Thymus (tissue), 11 donors: ENCODE data around the gene RNU5B-1. TPM values are rescaled to one million over a fixed set of nuclear protein-coding genes. Genes with fewer than 3 reads are reported as not detected.

ENCODE experiments used
- DNase-seq, 9 donors: peaks; one replicate each; pipeline ENCODE4 v3.0.0-alpha.2; 2013; ENCODE audit warnings: low spot score in 9 of 9, low read depth in 6 of 9, missing footprints in 1 of 9
- H3K27ac ChIP-seq, 2 donors: one replicate each; pipeline ENCODE4 v1.5.1; 2013; ENCODE audit warnings: control low read depth in 1 of 2, low read depth in 1 of 2, low read length in 1 of 2, mild to moderate bottlenecking in 1 of 2, moderate library complexity in 1 of 2
- H3K27me3 ChIP-seq, 2 donors: one replicate each; pipeline ENCODE4 v1.5.1; 2013; ENCODE audit warnings: low read length in 1 of 2; ENCODE audit not compliant: control insufficient read depth in 2 of 2, insufficient read depth in 1 of 2
- H3K36me3 ChIP-seq, 2 donors: one replicate each; pipeline ENCODE4 v1.5.1; 2013; ENCODE audit warnings: low read length in 1 of 2, mild to moderate bottlenecking in 1 of 2, moderate library complexity in 1 of 2; ENCODE audit not compliant: control insufficient read depth in 2 of 2, insufficient read depth in 2 of 2
- H3K4me1 ChIP-seq, 2 donors: one replicate each; pipeline ENCODE4 v1.5.1; 2013; ENCODE audit warnings: low read length in 2 of 2; ENCODE audit not compliant: control insufficient read depth in 2 of 2, insufficient read depth in 2 of 2
- H3K4me3 ChIP-seq, 2 donors: one replicate each; pipeline ENCODE4 v1.5.1; 2013; ENCODE audit warnings: low read length in 2 of 2, control low read depth in 1 of 2, mild to moderate bottlenecking in 1 of 2
- H3K9me3 ChIP-seq, 2 donors: one replicate each; pipeline ENCODE4 v1.5.1; 2013; ENCODE audit warnings: low read length in 1 of 2, mild to moderate bottlenecking in 1 of 2; ENCODE audit not compliant: control insufficient read depth in 2 of 2, insufficient read depth in 1 of 2
- WGBS: extraction: QIAGEN DNeasy Blood & Tissue Kit; methylation state at CpG from one replicate; pipeline ENCODE4 v1.1.7; 2013; 5-methylcytosine and 5-hydroxymethylcytosine counted together
- polyA plus RNA-seq: library from polyadenylated mRNA; stranded (reverse); fragments of 200-250 nt; gene quantifications from one replicate; pipeline ENCODE4 v1.2.3, GENCODE V29; 2013
- total RNA-seq: library from RNA; stranded (reverse); fragments of 120-200 nt; gene quantifications from one replicate; pipeline ENCODE4 v1.2.4, GENCODE V29; 2013
- donor health status: healthy.

The RNU5B-1 gene
- total and polyA plus RNA-seq, 2 donors: 2,123 TPM; not detected in 1

DNA sequence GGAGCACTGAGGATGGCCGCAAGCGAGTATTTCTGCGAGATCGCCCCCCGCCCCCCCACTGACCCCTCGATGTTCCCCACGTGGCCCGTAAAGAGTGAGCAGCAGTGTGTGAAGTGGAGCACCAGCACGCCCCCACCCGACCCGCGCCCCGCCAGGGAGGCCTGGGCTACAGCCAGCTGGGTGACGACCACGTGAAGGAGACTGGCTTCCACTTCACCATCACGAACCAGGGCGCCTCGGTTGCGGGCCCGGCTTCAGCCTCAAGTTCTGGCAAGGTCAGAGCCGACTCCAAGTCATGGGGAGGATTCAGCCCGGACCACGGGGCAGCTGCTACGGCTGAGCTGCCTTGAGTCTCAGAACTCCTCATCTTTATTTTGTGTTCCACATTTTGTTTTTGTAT, 2.4 kb upstream of the RNU5B-1 start:
- no peak overlapping the region for H3K4me3 ChIP-seq
- DNase-seq: no peak
- no peaks in the 10 kb centered on the region for H3K36me3 ChIP-seq
- 91% methylated on average over 24 of the region's 24 CpGs for WGBS
- peaks cover 0 to 9% of the 10 kb centered on the region in 2 donors for H3K9me3 ChIP-seq
- no peaks in the 10 kb centered on the region for H3K27me3 ChIP-seq
- peaks cover 4 to 34% of the 10 kb centered on the region in 2 donors for H3K4me1 ChIP-seq
- H3K27ac ChIP-seq: no peak overlapping the region

DNA sequence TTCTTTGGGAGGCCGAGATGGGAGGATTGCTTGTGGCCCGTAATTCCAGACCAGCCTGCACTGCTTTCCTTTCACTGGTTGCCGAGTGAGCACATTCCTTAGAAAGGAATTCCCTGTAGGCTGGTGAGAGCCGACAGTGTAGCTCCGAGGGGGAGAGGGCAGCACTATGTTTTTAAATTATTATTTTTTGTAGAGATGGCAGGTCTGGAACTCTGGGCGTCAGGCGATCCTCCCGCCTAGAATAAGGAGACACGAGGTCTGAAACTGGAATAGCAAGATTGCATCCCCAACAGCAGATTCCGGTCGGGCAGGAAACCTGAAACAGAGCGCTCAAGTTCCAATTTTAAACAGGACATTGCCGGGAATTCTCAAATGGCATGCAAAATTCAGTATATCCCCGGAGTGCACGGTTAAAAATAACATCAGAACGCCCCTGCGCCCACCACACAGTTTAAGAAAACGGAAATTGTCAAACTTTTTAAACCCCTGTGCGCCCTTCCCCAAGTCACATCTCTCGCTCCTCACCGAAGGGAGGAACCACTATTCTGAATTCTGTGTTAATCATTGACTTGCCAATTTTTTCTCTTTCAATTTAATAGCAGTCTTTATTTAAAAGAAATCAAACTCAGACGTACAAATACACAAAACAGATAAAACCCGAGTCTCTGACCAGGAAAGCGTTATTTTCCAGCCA, 643 bp upstream of the RNU5B-1 start:
- H3K4me3 ChIP-seq: peak overlapping the region; percentile 70 to 73
- 6% methylated on average over 24 of the region's 24 CpGs for WGBS
- H3K27ac ChIP-seq: peak overlapping the region; percentile 76 to 92
- H3K4me1 ChIP-seq: peaks cover 4 to 24% of the 10 kb centered on the region in 2 donors
- H3K36me3 ChIP-seq: no peaks in the 10 kb centered on the region
- H3K27me3 ChIP-seq: no peaks in the 10 kb centered on the region
- DNase-seq: no peak
- H3K9me3 ChIP-seq: peaks cover 0 to 5% of the 10 kb centered on the region in 2 donors

DNA sequence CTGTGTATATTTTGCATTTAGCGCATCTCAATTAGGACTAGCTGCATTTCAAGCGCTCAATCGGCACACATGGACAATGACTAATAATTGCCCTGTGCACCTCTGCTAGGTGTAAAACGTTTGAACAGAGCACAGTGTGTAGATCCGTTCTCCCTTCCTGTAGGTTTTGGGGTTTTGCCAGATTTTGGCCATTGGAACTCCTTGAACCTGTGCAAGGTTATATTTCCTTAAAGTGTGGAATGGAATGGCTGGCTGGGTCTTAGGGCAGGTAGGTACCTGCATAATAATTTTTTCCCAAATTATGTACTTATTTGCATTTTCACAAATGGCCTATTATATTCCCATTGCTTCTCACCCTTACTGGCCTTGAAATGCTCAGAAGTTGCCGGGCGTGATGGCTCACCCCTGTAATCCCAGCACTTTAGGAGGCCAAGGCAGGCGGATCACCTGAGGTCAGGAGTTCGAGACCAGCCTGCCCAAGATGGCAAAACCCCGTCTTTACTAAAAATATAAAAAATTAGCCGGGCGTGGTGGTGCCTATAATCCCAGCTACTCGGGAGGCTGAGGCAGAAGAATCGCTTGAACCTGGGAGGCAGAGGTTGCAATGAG, 777 bp downstream of the RNU5B-1 start:
- Histone ChIP-seq H3K9me3 (peaks cover 0 to 4% of the 10 kb centered on the region in 2 donors), H3K27ac (peak overlapping the region; percentile 92 to 94), H3K4me1 (peaks cover 4 to 16% of the 10 kb centered on the region in 2 donors), H3K27me3 (no peaks in the 10 kb centered on the region), H3K4me3 (peak overlapping the region; percentile 11 to 73), H3K36me3 (no peaks in the 10 kb centered on the region)
- WGBS: 64% methylated on average over 14 of the region's 14 CpGs
- no peak for DNase-seq

DNA sequence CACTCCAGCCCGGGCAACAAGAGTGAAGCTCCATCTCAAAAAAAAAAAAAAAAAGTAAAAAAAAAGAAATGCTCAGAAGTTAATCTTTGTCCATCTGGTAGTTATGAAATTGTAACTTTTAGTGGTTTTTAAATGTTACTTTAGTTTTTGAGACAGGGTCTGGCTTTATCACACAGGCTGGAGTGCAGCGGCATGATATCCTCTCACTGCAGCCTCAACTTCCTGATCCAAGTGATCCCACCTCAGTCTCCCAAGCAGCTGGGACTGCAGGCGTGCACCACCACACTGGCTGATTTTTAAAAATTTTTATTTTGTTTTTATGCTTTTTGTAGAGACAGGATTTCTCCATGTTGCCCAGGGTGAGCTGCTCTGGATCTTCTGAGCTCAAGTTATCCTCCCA, 1.3 kb downstream of the RNU5B-1 start:
- Histone ChIP-seq H3K36me3 (no peaks in the 10 kb centered on the region), H3K4me1 (peaks cover 4 to 14% of the 10 kb centered on the region in 2 donors), H3K9me3 (peaks cover 0 to 4% of the 10 kb centered on the region in 2 donors), H3K27me3 (no peaks in the 10 kb centered on the region), H3K27ac (no peak overlapping the region), H3K4me3 (no peak overlapping the region)
- DNase-seq: no peak
- 92% methylated on average over 3 of the region's 3 CpGs for WGBS

DNA sequence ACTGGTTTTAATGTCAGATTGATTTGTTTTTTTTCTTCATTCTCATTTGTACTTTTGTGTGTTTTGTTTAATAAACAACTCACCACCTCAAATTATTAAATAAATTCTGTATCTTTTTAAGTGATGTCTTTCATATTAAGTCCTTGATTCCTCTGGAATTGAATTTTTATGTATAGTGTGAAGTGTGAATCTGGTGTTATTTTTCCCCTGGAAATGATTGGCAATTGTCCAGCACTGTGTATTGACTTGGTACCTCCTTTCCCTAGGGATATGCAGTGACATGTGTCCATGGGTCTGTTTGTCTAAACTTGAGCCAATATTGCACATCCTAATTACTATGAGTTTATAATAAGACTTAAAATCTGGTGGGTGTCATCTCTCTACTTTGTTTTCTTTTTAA, 2.1 kb downstream of the RNU5B-1 start:
- Histone ChIP-seq H3K36me3 (no peaks in the 10 kb centered on the region), H3K9me3 (no peaks in the 10 kb centered on the region), H3K27me3 (no peaks in the 10 kb centered on the region), H3K4me1 (peaks cover 4 to 14% of the 10 kb centered on the region in 2 donors), H3K4me3 (no peak overlapping the region), H3K27ac (no peak overlapping the region)
- no peak for DNase-seq

DNA sequence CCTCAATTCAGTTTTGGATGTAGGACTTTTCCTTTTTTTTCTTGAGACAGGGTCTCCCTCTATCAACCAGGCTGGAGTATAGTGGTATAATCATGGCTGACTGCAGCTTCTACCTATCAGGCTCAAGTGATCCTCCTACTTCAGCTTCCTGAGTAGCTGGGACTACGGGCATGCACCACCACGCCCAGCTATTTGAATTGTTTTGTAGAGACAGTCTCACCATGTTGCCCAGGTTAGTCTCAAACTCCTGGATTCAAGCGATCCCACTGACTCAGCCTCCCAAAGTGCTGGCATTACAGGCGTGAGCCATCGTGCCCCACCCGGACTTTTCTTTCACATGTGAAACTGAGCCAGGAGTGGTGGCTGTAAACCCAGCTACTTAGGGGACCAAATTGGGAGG, 3.5 kb downstream of the RNU5B-1 start:
- peaks cover 0 to 9% of the 10 kb centered on the region in 2 donors for H3K27me3 ChIP-seq
- WGBS: 93% methylated on average over 6 of the region's 6 CpGs
- DNase-seq: no peak

DNA sequence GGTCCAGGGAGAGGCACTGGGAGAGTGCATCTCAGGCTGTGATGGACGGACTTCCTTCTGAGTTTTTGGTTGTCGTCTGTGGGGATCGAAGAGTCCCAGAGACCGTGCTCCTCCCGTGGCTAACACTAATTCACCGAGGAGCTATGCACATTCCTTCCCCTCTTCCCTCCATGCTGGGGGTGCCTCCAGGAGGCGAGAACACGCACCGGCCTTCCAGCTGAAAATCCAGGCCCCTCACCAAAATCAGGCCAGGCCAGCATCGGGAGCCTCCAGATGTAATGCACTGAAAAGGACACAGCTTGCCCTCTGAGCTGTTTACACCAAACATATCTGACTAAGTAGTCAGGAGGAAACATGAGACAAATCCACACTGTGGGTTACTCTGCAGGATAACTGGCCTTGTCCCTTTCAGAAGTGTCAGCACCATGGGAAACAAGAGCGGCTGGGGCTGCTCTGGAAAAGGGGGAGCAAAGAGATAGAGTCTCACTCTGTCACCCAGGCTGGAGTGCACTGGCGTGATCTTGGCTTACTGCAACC, 5.5 kb downstream of the RNU5B-1 start:
- 96% methylated on average over 12 of the region's 12 CpGs for WGBS
- Histone ChIP-seq H3K27ac (no peak overlapping the region), H3K36me3 (no peaks in the 10 kb centered on the region), H3K4me3 (no peak overlapping the region), H3K27me3 (peaks cover 0 to 9% of the 10 kb centered on the region in 2 donors), H3K4me1 (peaks cover 0 to 4% of the 10 kb centered on the region in 2 donors), H3K9me3 (no peaks in the 10 kb centered on the region)
- DNase-seq: no peak

More for the DNA sequence above, 3.5 kb downstream of the RNU5B-1 start:
- Histone ChIP-seq H3K9me3 (no peaks in the 10 kb centered on the region), H3K36me3 (no peaks in the 10 kb centered on the region), H3K4me1 (peaks cover 4 to 14% of the 10 kb centered on the region in 2 donors), H3K4me3 (no peak overlapping the region), H3K27ac (no peak overlapping the region)

DNA sequence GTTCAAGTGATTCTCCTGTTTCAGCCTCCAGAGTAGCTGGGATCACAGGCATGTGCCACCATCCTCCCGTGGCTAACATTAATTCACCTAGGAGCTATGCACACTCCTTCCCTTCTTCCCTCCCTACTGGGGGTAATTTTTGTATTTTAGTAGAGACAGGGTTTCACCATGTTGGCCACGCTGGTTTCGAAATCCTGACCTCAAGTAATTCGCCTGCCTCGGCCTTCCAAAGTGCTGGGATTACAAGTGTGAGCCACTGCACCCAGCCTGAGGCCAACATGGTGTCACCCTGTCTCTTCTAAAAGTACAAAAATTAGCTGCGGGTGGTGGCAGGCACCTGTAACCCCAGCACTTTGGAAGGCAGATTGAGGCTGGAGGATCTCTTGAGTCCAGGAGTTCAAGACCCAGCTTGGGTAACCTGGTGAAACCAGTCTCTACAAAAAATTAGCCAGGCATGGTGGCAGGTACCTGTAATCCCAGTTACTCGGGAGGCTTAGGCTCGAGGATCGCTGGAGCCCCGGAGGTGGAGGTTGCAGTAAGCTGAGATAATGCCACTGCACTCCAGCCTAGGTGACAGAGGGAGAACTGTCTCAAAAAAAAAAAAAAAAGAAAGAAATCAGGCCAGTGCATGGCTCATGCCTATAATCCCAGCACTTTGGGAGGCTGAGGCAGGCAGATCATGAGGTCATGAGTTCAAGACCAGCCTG, 6.1 kb downstream of the RNU5B-1 start:
- Histone ChIP-seq H3K36me3 (no peaks in the 10 kb centered on the region), H3K4me1 (no peaks in the 10 kb centered on the region), H3K27ac (no peak overlapping the region), H3K27me3 (peaks cover 0 to 9% of the 10 kb centered on the region in 2 donors), H3K4me3 (no peak overlapping the region), H3K9me3 (no peaks in the 10 kb centered on the region)
- WGBS: 96% methylated on average over 10 of the region's 10 CpGs
- DNase-seq: no peak

DNA sequence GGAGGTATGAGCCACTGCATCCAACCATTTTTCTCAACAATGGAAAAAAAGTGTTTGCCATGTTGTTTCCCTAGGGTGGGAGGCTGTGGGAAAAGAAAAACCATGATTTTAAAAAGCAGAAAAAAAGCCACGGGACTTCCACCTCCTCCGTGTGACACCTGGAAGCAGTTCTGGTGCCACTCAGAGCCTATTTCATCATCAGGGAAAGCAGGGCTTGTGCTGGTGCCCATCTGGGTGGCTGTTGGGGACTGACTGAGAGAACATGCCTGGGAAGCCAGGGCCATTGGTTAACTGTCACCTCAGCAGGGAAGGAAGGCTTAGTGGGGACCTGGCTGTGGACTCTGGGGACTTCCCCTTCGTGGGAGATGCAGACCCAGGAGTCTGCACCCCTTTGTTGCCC, 7.3 kb downstream of the RNU5B-1 start:
- Histone ChIP-seq H3K27me3 (peaks cover 0 to 9% of the 10 kb centered on the region in 2 donors), H3K4me1 (no peaks in the 10 kb centered on the region), H3K9me3 (no peaks in the 10 kb centered on the region), H3K36me3 (no peaks in the 10 kb centered on the region), H3K4me3 (no peak overlapping the region), H3K27ac (no peak overlapping the region)
- no peak for DNase-seq
- 20% methylated on average over 3 of the region's 3 CpGs for WGBS
